Esophagus muscularis mucosa (tissue), 4 donors: ENCODE results near the gene SRRM2. TPM values are rescaled to one million over a fixed set of nuclear protein-coding genes. Genes with fewer than 3 reads are reported as not detected.

Experiments
- DNase-seq: peaks from one replicate; pipeline ENCODE4 v3.0.0-alpha.2; 2017; ENCODE audit errors: extremely low spot score
- H3K27ac ChIP-seq, 4 donors: fragments of 200-600 bp; sonication (generic); replicated peaks in 1 of 4; 1 replicate in 3 of 4; 2 replicates in 1 of 4; pipeline ENCODE4 v1.5.1; 2016 to 2019; ENCODE audit warnings: mild to moderate bottlenecking in 1 of 4
- H3K27me3 ChIP-seq, 4 donors: fragments of 200-600 bp; sonication (generic); one replicate each; pipeline versions ENCODE4 v1.5.1 to v1.6.0; 2016 to 2019
- H3K36me3 ChIP-seq, 4 donors: fragments of 200-600 bp; sonication (generic); one replicate each; pipeline ENCODE4 v1.5.1; 2016 to 2019
- H3K4me1 ChIP-seq, 4 donors: fragments of 200-600 bp; sonication (generic); one replicate each; pipeline ENCODE4 v1.5.1; 2016 to 2019
- H3K4me3 ChIP-seq, 4 donors: fragments of 200-600 bp; sonication (generic); 1 replicate in 2 of 4; 2 replicates in 2 of 4; pipeline ENCODE4 v1.5.1; 2016 to 2019; ENCODE audit warnings: mild to moderate bottlenecking in 4 of 4, moderate library complexity in 1 of 4
- H3K9me3 ChIP-seq, 4 donors: fragments of 200-600 bp; sonication (generic); 1 replicate in 3 of 4; 2 replicates in 1 of 4; pipeline ENCODE4 v1.5.1; 2016 to 2019
- EP300 ChIP-seq: sonication (generic); formaldehyde crosslinking; IDR thresholded peaks from one replicate; pipeline ENCODE4 v1.6.1; 2017; ENCODE audit warnings: antibody characterized with exemption
- POLR2A ChIP-seq: fragments of 450-650 bp; IDR thresholded peaks from one replicate; pipeline ENCODE4 v1.6.1; 2017; ENCODE audit warnings: antibody characterized with exemption, moderate library complexity, mild to moderate bottlenecking, low read depth
- POLR2AphosphoS5 ChIP-seq, 2 donors: sonication (generic); formaldehyde crosslinking; IDR thresholded peaks; one replicate each; pipeline ENCODE4 v1.6.1; 2017; ENCODE audit warnings: antibody characterized with exemption in 2 of 2
- WGBS: methylation state at CpG from one replicate; pipeline ENCODE4 v1.1.5; 2018; 5-methylcytosine and 5-hydroxymethylcytosine counted together
- intact Hi-C: fragments of 100-400 bp; cut with DNase I; formaldehyde crosslinking; loops from one replicate; pipeline ENCODE4 v1.15.1; 2023
- total RNA-seq, 4 donors: library from RNA; depleted of rRNA; stranded (reverse); fragments of >200 nt; gene quantifications; one replicate each; pipeline versions ENCODE4 v1.1.0 to v1.2.1, GENCODE V29; 2016
- TF ChIP-seq, protein P1 (sequence below), 3 experiments: fragments of 200-600 bp in 2 of 3; fragments of 450-650 bp in 1 of 3; sonication (generic) in 2 of 3; IDR thresholded peaks; one replicate each; pipeline ENCODE4 v1.5.1; 2017 to 2019; ENCODE audit warnings: antibody characterized with exemption in 3 of 3, mild to moderate bottlenecking in 2 of 3, moderate library complexity in 1 of 3

SRRM2 gene
- total RNA-seq, 4 donors from 2014 or later: 126 to 325 (median 234) TPM

DNA sequence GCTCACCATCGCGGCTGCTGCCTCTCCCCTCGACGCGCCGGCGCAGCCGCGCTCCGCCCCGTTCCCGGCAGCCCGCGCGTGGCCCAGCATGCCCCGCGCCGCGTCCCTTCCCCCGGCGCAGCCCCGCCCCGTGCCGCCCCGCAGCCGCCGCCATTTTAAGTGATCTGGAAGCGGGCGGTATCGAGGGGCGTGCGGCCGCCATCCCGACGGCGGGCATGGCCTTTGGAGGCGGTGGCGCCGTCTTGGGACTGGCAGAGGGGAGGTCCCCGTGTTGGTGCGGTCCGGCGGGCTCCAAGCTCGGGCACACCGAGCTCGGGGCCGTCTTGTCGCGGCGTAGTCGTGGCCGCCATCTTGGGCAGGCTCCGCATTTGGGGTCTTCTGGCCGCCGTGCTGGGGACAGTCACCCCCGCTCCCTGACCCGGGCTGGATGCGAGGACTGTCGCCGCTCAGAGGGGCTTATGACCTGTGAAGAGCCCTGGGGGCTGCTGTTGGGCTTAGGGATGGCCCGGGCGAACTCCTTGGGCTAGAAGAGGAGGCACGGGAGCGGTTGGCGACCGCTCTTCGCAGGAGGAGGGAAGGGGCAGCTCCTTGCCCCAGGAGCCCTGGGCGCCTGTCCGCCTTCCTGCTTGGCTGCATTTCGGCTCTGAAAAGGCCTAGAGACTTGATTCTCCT is 24.9 kb downstream of the SRRM2 start, which contains the start of gene ELOB:
TSS of gene ELOB (minus strand) at position 50 of the 672 bp plus-strand sequence. CDS start at position 9, 41 bp downstream.
- Histone ChIP-seq H3K4me1 (peaks cover 24 to 48% (median 45%) of the 10 kb centered on the region in 4 donors), H3K36me3 (peaks cover 0 to 30% (median 27%) of the 10 kb centered on the region in 4 donors), H3K9me3 (no peaks in the 10 kb centered on the region), H3K27me3 (no peaks in the 10 kb centered on the region), H3K27ac (peak within 1 kb of the TSS; percentile 98 to 100 (median 99)), H3K4me3 (peak within 1 kb of the TSS; percentile 84 to 93 (median 88))
- DNase-seq: peak; percentile 97
- WGBS: under 1% methylated on average over 33 of the region's 70 CpGs
- peak; percentile 81 to 92 for TF ChIP-seq POLR2AphosphoS5 (IDR thresholded peaks at IDR 0.05)
- TF ChIP-seq, protein P1, sequence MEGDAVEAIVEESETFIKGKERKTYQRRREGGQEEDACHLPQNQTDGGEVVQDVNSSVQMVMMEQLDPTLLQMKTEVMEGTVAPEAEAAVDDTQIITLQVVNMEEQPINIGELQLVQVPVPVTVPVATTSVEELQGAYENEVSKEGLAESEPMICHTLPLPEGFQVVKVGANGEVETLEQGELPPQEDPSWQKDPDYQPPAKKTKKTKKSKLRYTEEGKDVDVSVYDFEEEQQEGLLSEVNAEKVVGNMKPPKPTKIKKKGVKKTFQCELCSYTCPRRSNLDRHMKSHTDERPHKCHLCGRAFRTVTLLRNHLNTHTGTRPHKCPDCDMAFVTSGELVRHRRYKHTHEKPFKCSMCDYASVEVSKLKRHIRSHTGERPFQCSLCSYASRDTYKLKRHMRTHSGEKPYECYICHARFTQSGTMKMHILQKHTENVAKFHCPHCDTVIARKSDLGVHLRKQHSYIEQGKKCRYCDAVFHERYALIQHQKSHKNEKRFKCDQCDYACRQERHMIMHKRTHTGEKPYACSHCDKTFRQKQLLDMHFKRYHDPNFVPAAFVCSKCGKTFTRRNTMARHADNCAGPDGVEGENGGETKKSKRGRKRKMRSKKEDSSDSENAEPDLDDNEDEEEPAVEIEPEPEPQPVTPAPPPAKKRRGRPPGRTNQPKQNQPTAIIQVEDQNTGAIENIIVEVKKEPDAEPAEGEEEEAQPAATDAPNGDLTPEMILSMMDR (IDR thresholded peaks at IDR 0.05): no peak
- intact Hi-C loops: loop anchor here (10.0 kb wide), 1 partner anchor 147 kb away; no protein-coding TSS in a partner anchor

DNA sequence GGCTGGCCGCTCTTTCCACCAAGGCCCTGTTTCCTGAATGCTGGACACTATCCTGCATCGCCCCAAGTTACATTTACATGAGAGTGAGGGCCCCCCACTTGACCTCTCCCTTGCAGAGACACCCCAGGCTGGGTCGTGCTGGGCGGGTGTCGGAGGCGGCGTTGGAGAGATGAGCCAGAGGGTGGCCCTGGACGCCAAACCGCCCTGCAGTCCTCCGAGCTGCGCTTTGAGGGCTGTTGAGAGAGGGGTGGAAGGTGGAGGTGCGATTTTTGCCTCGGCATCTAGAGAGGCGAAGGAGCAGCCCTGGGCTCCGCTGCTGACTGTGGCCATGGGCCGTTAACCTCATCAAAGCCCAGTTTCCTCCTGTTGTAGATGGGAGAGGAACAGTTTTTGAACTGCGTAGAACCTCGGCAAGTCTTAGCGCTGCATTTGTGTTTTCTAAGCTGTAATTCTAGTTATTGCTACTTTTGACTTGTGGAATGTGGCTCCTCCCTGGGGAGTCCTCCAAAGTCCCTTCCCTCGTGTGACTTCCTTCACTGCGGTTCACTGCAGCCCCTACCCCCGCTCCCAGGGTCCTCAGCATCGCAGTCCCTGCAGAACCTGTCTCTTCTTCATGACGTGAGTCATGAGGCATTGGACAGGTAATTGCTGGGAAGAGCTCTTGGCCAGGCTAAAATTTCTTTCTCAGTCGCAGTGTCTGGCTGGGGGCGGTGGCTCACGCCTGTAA is 25.6 kb downstream of the SRRM2 start:
- Histone ChIP-seq H3K4me3 (peak overlapping the region; percentile 84 to 93 (median 88)), H3K27me3 (no peaks in the 10 kb centered on the region), H3K9me3 (no peaks in the 10 kb centered on the region), H3K27ac (peak overlapping the region; percentile 98 to 100 (median 99)), H3K4me1 (peaks cover 24 to 46% (median 41%) of the 10 kb centered on the region in 4 donors), H3K36me3 (peaks cover 0 to 23% (median 21%) of the 10 kb centered on the region in 4 donors)
- intact Hi-C loops: loop anchor here (10.0 kb wide), 1 partner anchor 147 kb away; no protein-coding TSS in a partner anchor
- 20% methylated on average over 14 of the region's 27 CpGs for WGBS
- DNase-seq: no peak
- TF ChIP-seq POLR2A: no peak

DNA sequence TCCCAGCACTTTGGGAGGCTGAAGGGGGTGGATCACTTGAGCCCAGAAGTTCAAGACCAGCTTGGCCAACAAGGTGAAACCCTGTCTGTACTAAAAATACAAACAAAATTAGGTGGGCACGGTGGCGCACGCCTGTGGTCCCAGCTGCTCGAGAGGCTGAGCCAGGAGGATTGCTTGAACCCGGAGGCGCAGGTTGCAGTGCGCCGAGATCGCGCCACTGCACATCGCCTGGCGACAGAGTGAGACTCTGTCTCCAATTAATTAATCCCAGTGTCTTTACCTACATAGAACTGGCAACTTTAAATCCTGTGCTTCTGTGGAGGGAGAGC is 26.2 kb downstream of the SRRM2 start:
- TF ChIP-seq POLR2AphosphoS5 (IDR thresholded peaks at IDR 0.05): no peak
- no peak for TF ChIP-seq EP300
- TF ChIP-seq, protein P1 (IDR thresholded peaks at IDR 0.05): no peak
- no peak for TF ChIP-seq POLR2A
- no peak for DNase-seq
- Histone ChIP-seq H3K9me3 (no peaks in the 10 kb centered on the region), H3K27me3 (no peaks in the 10 kb centered on the region), H3K36me3 (peaks cover 0 to 18% (median 15%) of the 10 kb centered on the region in 4 donors), H3K4me1 (peaks cover 24 to 42% (median 36%) of the 10 kb centered on the region in 4 donors), H3K4me3 (peak overlapping the region; percentile 84 to 93 (median 88)), H3K27ac (peak overlapping the region; percentile 98 to 100 (median 99))
- intact Hi-C loops: loop anchor here (10.0 kb wide), 1 partner anchor 146 kb away; no protein-coding TSS in a partner anchor
- WGBS: 99% methylated on average over 12 of the region's 12 CpGs

DNA sequence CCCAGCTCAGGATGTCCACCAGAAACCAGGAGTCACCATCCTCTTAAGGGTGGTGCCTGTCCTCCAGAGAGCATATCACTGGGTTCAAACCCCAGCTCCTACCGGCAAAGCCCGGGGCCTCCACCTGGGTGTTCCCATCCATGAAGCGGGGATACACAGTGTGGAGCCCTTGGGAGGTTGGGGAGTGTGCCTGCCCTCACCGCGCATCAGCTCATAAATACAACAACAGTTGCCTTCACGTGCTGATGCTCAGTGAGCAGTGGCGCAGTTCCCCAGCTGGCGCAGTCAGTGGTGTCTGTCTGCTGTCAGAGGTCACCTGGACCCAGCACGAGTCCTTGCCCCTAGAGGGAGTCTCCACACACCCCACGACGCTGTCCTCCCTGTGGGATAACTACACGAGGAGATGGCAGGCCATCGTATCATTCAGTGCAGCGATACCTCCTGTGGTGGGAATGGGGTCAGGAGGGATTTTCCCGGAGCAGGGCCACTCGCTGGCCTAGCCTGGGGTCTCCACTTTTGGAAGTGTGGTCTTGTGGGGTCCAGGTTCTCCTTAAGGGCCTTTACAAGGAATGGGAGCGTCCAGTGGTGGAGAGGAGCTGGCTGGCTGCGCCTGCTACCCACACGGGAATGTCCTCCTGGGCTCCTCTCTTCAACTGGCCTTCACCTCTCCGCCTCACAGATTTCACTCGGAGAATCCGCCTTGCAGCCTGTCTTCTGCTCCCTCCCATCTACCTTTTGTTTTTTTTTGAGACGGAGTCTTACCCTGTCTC is 26.9 kb downstream of the SRRM2 start:
- no peaks in the 10 kb centered on the region for H3K9me3 ChIP-seq
- intact Hi-C loops: loop anchor here (10.0 kb wide), 1 partner anchor 145 kb away; no protein-coding TSS in a partner anchor
- H3K4me3 ChIP-seq: no peak overlapping the region
- H3K36me3 ChIP-seq: peaks cover 0 to 11% (median 9%) of the 10 kb centered on the region in 4 donors
- peak overlapping the region in 1 of 4 donors; percentile 98 for H3K27ac ChIP-seq
- WGBS: 94% methylated on average over 7 of the region's 23 CpGs
- H3K27me3 ChIP-seq: peaks cover 0 to 4% (median 0%) of the 10 kb centered on the region in 4 donors
- H3K4me1 ChIP-seq: peaks cover 24 to 37% (median 35%) of the 10 kb centered on the region in 4 donors
- TF ChIP-seq POLR2AphosphoS5 (IDR thresholded peaks at IDR 0.05) (no peak), EP300 (no peak), POLR2A (no peak)
- TF ChIP-seq, protein P1 (IDR thresholded peaks at IDR 0.05): no peak
- no peak for DNase-seq
